ENCODE measurements around the gene DOCK1.

DOCK1 gene

DNA sequence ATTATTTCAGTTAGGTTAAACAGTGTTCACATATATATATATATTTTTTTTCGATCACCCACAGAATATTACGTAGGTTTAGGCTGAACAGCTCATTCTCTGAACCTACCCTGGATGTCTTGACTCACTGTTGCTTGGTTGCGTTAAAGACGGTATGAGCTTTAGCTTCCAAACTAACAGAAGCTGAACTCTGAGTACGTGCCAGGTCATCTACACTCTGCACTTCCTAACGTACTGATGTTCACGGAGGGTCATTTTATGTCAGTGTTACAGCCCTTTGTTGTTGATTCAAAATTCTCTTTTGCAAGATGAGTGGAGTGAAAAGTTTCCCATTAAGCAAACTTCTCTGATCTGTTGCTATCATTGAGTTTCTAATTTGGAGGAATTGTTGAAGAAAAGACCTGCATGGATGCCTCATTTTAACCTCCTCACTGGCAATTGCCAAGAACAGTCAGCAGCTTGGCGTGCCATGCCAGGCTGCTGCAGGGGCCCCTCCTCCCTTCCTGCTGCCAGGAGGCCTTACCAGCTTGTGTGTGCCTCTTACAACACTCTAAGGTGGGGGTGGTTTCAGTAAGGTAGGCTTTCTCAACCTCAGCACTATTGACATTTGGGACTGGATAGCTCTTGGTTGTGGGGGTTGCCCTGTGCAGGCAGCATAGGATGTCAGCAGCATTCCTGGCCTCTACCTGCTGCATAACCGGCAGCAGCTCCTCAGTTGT, 246.9 kb downstream of the DOCK1 start:
- in situ Hi-C loops (cut with HindIII; ENCODE audit: low sequenced_read_pairs): no loop called here
- H3K4me3 ChIP-seq (ENCODE audit: low read depth, low read length): no peak overlapping the region
- peak; percentile 52 for DNase-seq (ENCODE audit: low read depth, low spot score)
- TF ChIP-seq, protein P1, sequence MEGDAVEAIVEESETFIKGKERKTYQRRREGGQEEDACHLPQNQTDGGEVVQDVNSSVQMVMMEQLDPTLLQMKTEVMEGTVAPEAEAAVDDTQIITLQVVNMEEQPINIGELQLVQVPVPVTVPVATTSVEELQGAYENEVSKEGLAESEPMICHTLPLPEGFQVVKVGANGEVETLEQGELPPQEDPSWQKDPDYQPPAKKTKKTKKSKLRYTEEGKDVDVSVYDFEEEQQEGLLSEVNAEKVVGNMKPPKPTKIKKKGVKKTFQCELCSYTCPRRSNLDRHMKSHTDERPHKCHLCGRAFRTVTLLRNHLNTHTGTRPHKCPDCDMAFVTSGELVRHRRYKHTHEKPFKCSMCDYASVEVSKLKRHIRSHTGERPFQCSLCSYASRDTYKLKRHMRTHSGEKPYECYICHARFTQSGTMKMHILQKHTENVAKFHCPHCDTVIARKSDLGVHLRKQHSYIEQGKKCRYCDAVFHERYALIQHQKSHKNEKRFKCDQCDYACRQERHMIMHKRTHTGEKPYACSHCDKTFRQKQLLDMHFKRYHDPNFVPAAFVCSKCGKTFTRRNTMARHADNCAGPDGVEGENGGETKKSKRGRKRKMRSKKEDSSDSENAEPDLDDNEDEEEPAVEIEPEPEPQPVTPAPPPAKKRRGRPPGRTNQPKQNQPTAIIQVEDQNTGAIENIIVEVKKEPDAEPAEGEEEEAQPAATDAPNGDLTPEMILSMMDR (IDR thresholded peaks at IDR 0.05; ENCODE audit: low read depth, low read length): no peak

DNA sequence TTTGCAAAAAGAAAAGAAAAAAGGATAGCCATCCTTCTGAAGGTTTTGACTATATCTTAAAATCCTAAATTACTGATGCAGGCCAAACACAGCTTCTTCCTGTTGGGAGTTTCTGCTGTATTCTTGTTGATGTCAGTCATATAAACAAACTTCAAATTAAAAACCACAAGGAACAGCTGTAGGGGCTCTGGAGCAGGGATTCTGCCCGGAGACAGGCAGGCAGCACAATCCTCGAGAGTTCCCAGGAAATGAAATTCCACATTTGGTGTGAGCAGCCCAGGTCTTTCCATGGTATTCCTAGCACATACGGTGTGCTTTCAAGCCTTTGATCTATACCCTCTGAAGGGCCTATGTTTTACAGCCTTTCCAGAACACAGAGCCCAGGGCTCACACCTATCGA, 248.0 kb downstream of the DOCK1 start:
- peak; percentile 16 for DNase-seq (ENCODE audit: low read depth, low spot score)
- TF ChIP-seq, protein P1 (IDR thresholded peaks at IDR 0.05; ENCODE audit: low read depth, low read length): no peak
- in situ Hi-C loops (cut with HindIII; ENCODE audit: low sequenced_read_pairs): no loop called here
- no peak overlapping the region for H3K4me3 ChIP-seq (ENCODE audit: low read depth, low read length)

DNA sequence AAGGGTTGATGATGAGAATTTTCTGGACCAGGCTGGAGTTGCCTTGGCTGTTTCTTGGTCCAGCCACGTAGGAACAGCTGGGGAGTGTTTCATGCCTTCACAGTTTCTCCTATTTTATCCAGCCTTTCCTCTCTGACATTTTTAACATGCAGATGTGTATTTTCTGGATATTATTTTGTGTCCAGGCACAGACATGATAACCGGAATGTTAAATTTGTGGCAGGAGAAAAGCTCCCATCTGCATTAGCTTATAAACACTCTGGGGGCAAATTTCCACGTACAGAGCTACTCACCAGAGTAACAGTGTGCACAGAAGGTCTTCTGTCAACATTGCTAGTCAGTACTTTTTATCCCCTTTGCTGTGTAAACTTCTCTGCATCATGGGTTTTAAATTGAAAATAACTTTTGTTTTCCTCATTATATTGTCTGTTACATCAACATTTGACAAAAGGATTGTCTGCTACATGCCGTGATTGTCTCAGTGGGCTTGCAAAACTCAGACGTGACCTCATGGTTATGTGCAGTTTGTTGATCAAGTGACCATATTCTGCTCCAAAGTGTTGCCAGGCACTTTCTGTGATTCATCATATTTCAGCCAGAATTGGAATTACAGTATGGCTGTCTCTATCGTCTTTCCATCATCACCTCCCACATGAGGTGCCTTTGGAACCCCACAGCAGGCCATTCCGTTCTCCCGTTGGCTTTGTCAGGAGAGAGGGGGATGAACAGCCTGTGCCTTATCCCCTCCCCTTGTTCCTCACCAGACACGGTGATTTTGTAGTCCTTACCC, 249.8 kb downstream of the DOCK1 start:
- peak; percentile 13 for DNase-seq (ENCODE audit: low read depth, low spot score)
- no peak overlapping the region for H3K4me3 ChIP-seq (ENCODE audit: low read depth, low read length)
- in situ Hi-C loops (cut with HindIII; ENCODE audit: low sequenced_read_pairs): no loop called here
- TF ChIP-seq, protein P1 (IDR thresholded peaks at IDR 0.05; ENCODE audit: low read depth, low read length): no peak

DNA sequence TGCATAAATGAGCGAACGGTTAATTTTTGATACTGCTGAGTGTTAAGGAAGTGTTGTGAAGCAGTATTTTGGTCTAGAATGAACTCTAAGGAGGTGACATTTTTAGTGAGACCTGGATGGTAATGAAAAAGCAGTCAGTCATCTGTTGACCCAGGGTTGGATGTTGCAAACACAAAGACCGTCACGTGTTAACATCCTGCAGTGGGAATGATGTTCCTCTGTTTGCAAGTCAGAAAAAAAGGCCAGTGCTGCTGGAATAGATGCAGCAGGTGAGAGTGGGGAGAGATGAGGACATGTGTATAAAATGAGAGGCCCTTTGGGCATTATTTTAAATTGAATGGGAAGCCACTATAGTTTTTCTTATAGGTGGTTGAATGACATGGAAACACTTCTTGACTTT, 251.9 kb downstream of the DOCK1 start:
- H3K4me3 ChIP-seq (ENCODE audit: low read depth, low read length): no peak overlapping the region
- TF ChIP-seq, protein P1 (IDR thresholded peaks at IDR 0.05; ENCODE audit: low read depth, low read length): no peak
- in situ Hi-C loops (cut with HindIII; ENCODE audit: low sequenced_read_pairs): no loop called here
- no peak for DNase-seq (ENCODE audit: low read depth, low spot score)

DNA sequence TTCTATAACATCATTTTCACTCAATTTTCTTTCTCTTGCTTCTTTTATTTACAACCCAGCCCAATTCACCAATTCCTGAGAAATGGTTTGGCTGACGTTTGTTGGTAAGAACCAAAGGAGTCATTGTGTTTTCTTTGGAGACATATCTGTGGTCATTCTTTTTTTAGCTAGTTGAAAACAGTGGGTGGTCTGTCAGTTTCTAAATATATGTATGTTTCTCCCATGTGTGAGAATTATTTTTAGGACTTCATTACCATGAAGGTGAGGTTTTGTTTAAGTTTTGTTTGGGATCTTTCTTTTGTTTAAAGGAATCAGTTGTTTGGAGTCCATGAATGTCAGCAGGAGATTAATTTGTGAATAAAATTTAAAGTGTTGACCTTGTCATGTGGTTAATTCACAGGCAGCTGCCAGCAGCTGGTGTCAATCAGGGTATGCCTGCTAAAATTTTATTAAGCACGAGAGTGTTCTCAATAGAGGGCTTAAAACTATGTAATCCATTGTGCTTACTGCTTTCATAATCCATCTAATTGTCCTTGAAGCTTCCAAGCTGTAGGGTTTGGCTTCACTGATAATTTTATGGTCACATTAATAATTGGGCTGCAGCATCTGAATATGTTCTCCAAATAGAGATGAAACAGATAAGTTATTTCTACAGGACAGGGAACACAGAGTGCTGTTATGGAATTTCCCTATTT, 252.4 kb downstream of the DOCK1 start:
- DNase-seq (ENCODE audit: low read depth, low spot score): peak; percentile 68
- in situ Hi-C loops (cut with HindIII; ENCODE audit: low sequenced_read_pairs): no loop called here
- TF ChIP-seq, protein P1 (IDR thresholded peaks at IDR 0.05; ENCODE audit: low read depth, low read length): no peak

DNA sequence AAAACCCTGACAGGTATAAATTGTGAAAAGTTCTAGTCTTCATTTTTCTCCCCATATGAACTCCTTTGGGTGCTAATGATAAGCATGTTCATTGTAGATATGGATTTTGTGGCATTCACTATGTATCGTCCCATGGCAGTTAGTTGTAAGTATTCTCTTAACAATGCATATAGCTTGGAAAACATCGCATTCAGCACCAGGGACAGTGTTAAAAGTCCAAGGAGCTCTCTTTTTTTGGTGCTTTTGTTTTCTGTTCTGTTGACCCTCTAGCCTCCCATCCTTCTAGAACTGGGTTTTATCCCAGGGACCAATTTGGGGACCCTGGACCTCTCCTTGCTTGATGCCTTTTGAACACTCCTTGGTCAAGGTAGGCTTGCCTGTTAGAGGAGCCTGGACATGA, 253.4 kb downstream of the DOCK1 start:
- in situ Hi-C loops (cut with HindIII; ENCODE audit: low sequenced_read_pairs): no loop called here
- no peak overlapping the region for H3K4me3 ChIP-seq (ENCODE audit: low read depth, low read length)
- TF ChIP-seq, protein P1 (IDR thresholded peaks at IDR 0.05; ENCODE audit: low read depth, low read length): no peak
- DNase-seq (ENCODE audit: low read depth, low spot score): peak; percentile 19

More for the DNA sequence above, 252.4 kb downstream of the DOCK1 start:
- no peak overlapping the region for H3K4me3 ChIP-seq (ENCODE audit: low read depth, low read length)
